NCI-H1436 treated with DMSO at 0.1 percent for 48 hours (cell line): ENCODE data around the gene DTWD2.
A peak's percentile ranks its signal among the peaks of the same experiment; 100 is the strongest.
"Not testable (repeated sequence)": the region's sequence is repeated elsewhere in the genome, so short reads cannot be mapped to it uniquely, and the experiment has no call there.

Experiments used
- DNase-seq: peaks from one replicate; lab custom pipeline; 2025; lab: John Stamatoyannopoulos, UW

Gene DTWD2, protein sequence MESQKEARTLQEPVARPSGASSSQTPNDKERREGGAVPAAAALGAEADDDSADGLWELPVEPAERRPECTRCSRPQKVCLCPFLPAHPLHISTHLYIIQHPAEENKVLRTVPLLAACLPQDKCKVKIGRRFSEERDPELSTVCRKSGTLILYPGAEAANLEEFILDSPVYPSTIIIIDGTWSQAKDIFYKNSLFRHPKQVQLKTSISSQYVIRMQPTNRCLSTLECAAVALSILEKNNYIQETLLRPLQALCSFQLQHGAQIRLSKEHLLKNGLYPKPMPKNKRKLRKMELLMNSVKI

DNA sequence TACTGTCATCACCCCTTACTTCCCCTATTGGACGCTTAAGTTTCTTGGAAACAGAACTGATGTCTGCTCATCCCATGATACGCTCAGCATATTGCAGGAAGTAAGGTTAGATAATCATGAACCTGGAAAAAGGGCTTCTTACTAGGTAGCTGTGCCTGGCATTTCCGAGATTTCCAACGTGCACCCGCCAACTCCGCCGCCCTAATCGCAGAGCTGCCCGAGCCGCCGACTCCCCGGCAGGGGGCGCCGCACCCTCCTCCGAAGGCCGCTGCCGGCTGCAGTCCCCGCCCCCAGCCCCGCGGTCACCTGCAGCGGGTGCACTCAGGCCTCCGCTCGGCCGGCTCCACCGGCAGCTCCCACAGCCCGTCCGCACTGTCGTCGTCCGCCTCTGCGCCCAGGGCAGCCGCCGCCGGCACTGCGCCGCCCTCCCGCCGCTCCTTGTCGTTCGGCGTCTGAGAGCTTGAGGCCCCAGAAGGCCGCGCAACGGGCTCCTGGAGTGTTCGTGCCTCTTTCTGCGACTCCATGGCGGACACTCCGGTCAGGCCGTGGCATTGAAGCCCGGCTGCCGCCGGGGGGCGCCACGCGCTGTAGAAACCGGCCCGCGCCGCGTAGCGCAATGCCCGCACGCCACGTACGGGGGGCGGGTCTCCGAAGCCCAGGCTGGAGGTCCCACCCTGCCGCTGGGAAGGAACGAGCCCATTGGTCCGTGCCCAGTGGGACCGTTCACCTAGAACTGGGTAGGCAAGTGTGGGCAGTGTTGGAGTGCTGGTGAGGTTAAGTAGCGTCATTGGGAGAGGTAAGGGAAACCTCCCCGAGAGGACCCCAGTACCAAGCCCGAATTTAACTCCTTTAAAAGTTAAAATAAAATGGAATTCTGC is at the start of gene DTWD2:
Gene DTWD2, minus strand, starts transcription at position 560 of the 878 bp plus-strand sequence. Its CDS starts 36 bp downstream, at position 524.
- DNase-seq: peak; percentile 67

DNA sequence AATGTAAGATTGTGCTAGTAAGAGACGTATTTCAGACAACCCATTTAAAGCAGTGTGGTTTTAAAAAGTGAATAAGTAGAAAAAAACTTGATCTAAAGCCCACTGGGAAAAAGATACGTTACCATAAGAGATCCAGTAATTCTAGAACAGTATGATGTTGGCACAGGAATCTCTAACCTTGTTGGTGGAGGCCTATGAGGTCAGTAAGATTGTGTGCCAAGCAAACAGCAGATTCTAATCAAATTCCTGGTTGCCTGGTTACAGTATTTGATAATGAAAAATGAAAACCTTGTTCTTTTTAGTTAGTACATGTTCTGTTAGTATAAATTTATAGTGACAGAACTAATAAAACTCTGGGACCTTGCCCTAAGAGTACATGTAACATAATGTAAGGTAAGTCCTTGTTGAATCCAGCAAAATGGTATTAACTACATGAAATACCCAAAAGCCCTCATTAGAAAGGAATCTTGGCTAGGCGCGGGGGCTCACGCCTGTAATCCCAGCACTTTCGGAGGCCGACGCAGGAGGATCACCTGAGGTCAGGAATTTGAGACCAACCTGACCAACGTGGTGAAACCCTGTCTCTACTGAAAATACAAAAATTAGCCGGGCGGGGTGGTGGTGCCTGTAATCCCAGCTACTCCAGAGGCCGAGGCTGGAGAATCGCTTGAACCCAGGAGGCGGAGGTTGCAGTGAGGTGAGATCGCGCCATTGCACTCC is 49.3 kb upstream of the DTWD2 start:
- no peak for DNase-seq

DNA sequence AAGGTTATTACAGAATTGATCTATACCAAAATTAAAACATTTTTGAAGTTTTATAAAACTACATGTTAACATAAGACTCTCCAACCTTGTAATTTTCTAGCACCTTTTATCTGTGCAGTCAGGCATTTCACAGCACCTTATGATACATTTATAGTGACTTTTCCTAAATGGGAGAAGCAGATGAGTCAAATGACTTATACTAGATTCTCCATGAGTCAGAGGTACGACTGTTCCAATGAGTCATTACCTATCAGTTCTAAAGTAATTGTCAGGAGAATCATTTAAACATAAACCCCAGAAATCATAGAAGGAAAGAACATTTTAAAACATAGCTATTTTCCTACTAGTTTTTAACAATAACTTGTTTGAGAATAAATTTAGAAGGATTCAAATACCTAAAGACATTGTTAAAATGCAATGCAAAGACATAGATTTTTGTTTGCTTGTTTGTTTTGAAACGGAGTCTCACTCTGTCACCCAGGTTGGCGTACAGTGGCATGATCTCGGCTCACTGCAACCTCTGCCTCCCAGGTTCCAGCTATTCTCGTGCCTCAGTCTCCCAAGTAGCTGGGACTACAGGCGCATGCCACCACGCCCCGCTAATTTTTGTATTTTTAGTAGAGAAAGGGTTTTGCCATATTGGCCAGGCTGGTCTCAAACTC is 47.9 kb upstream of the DTWD2 start:
- no peak for DNase-seq

DNA sequence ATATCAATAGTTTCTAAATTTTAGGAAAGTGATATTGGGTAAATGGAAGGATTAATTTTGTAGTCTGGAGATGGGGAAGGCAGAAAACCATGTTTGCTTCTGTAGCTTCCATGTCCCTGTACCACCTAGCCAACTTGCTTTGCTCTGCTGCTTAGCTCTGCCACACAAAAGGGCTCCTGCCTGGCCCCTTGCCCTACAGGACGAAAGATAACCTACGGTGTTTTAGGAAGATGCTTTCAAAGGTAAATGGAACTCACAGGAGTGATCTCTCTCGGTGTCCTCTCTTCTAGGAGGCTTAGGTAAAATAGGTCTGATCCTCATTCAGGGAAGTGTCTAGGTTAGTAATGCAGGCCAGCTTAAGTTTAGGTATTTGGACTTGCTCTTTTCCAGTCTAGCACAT is 44.8 kb upstream of the DTWD2 start:
- DNase-seq: no peak

DNA sequence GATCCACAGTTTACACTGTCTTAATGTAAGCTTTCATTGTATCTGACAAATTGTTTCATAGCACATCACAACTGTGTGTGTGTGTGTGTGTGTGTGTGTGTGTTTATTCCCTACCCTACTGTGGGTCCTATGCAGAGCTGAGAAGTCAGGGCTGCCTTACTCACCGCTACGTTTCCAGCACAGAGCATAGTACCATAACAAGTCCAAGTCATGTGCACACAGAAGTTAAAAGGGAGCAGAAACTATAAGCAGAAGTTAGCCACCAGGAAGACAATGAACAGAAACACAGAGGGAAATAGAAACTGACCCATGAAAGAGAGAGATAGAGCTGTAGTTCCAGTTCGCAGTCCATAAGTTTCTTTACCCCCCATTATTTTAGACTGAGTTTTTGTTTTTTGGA is 44.3 kb upstream of the DTWD2 start:
- no peak for DNase-seq

DNA sequence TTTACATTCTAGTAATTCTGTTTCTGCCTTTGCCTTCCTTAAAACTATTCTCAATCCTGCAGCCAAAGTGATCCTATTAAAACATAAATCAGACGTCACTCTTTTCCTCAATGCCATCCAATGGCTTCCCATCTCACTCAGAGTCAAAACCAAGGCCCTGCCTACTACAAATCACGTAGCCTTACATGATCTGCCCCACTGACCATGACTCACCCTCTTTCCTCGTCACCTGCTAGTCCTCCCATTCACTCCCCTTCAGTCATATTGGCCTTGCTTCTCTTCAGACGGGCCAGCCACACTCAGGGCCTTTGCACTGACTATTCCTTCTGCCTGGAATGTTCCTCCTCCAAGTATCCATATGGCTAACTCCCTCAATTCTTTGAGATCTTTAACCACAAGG is 43.6 kb upstream of the DTWD2 start:
- DNase-seq: no peak

DNA sequence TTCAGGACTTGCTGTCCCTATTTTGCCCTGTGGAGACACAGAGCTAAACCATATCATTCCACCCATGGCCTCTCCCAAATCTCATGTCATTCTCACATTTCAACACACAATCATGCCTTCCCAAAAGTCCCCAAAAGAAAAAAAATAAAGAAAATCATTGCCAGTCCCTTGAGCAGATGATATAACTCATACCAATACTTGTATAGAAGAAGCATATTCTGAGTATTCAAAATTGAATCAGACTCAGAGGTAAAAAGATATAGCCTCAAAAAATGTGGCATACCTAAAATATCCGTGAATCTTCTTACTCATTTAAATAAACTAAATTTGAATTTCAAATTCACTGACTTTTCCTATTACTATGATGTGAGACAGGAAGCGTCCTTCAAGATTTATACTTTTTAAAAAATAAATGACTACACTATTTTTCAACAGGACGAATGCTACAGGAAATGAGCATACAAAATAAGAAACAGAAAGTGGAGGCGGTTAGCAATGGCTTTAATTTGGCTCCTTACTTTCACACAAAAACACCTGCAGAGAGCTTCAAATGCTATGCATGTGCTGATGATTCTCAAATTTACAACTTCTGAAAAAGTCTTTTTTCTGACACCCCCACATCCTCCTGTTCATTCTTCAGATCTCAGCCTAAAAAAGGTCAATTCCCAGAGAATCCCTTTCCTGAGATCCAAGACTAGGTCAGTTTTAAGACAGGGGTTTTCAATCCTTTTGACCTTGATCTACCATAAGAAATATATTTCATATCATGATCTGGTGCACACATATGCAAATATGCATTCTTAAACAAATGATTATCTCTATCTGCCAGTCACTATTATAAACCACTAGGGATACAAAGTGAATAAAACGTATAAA is 42.9 kb upstream of the DTWD2 start:
- no peak for DNase-seq

DNA sequence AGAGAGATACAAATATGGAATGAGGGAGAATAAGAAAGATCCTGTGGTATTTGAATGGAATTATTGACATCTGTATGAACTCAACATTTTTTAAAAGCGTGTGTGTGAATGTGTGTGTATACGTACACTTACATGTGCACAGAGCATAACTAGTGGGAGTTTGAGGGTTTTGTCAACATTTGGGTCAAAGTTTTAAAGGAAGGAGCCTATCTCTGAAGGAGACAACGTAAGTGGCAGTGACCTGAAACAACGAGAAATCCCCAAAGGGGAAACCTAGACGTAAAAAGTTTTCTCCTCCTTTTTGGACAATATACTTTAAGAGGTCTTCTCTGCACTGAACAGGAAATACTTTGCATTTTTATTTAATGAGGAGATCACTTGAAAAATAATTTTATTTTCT is 40.2 kb upstream of the DTWD2 start:
- DNase-seq: no peak

DNA sequence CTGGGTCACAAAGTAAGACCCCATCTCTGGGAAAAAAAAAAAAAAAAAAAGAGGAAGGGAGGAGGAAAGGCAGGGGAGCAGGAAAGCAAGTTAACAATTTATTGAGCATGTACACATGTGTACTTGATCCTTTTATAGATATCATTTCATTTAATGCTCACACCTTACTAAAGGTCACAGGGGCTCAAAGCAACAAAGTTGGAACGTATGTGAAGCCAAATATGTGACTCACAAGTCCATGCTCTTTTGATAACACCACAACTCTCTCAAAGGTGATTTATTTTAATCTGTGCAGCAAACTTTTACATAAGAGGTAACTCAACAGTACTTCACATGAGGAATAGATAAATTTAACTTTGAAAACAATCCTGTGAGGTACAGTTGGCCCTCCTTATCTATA is 34.4 kb upstream of the DTWD2 start:
- no peak for DNase-seq

DNA sequence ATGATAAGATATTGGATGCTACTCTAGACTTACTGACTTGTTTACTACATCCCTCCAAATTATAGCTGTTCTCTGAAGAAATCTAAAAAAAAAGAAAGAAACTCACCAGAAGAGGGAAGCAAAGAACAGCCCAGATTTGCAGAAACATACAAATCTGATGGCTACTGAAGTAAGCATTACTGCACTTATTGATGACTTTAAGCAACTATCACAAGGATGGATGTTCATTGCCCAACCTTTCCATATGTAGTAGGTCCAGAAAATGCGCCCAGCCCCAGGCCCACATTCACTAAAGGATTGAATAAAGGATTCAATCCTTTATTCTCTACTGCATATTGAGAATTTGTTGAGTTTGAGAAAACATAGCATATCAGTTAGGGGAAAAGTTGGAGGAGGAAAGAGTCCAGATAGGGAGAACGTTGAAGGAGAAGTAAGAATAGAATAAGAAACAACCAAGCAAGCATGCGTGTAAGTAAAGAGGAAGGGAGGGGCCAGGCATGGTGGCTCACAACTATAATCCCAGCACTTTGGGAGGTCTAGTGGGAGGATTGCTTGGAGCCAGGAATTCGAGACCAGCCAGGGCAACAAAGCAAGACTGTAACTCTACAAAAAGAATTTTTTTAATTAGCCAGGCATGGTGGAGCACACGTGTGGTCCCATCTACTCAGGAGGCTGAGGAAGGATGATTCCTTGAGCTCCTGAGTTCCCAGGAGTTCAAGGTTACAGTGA is 33.8 kb upstream of the DTWD2 start:
- no peak for DNase-seq

DNA sequence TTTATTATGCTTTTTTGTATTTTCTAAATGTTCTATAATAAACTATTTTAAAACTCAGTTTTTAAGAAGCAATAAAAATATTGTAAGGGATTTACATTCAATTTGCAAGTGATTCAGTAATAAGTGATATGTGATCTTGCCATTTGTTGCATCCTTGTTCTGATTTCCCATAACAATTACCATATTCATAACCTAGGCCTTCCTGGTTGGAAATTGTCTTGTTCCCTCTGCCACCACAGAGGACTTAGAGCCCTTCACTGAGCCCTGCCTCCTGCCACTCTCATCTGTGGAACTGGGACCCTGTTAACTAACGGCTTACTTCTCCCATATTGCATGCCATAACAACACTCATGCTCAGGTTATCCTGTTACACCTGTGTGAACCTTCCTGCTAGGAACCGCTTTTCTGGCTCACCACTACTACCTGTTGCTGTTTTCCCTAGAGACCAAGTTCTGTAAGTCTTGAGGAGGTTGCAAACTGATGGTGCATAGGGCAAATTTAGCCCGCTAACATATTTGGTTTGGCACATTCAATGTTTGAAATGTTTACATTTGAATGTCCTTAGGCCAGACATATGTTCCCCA is 32.9 kb upstream of the DTWD2 start:
- no peak for DNase-seq

DNA sequence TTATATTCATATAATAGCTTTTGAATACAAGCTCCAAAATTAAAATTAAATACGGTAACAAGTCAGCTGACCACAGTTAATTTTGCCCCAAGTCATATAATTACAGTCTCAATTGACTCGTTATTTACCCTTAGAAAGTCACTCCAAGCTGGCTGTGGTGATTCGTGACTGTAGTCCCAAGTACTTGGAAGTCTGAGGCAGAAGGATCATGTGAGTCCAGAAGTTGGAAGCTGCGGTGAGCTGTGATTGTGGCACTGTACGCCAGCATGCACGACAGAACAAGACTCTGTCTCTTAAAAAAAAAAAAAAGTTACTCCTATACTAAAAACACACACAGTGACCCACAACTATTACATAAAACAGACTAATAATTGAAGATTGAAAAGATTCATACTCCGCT is 31.6 kb upstream of the DTWD2 start:
- no peak for DNase-seq

DNA sequence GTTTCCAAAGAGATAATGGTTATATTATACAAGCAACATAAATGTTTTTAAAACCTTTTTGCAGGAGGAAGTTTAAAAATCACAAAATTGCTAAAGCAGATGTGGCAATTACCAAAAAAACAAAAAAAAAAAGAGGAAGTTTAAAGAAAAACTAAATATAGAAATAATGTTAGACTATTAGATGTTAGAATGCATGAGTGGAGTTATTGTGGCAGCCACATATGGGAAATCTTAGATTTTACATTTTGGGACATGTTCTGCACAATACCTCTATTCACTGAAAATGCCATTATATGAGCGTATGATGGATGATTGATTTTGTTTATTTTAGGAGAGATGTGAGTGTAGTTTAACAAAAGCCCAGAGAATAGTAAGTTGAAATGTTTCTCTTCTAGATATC is 31.2 kb upstream of the DTWD2 start:
- no peak for DNase-seq

DNA sequence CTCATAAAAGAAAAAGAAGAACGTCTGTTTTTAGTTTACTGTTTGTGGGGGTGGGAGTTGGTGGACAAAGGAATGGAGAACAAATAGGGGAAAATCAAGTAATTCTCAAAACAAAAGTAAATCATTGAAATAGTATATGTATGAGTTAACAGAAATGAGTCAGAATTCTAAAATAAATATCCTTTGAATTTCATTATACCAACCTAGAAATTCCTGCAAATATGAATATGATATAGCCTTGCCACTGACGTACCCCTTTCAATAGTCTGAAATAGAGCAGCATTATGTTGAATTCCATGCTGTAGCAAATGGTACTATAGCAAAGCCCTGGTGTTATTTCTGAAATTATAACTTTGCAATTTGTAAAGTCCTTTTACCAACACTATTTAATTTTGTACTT is 29.6 kb upstream of the DTWD2 start:
- no peak for DNase-seq

DNA sequence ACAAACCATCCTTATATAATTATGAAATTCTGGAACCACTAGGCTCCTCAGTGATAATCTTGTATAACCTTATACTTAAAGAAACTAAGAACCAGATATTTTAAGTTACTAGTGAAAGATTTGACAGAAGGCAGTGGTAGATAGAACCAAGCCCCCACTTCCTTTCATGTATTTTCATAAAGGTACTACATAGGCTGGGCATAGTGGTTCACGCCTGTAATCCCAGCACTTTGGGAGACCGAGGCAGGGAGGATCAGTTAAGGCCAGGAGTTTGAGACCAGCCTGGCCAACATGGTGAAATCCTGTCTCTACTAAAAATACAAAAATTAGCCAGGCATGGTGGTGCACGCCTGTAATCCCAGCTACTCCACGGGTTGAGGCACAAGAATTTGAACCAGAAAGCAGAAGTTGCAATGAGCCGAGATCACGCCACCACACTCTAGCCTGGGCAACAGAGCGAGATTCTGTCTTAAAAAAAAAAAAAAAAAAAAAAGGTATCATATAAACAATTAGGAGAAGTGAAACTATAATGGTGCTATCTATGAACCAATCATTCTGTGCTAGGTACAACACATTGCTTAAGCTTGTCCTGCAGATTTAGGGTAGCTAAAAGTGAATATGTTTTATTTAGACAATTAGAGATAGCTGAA is 27.9 kb upstream of the DTWD2 start:
- no peak for DNase-seq

DNA sequence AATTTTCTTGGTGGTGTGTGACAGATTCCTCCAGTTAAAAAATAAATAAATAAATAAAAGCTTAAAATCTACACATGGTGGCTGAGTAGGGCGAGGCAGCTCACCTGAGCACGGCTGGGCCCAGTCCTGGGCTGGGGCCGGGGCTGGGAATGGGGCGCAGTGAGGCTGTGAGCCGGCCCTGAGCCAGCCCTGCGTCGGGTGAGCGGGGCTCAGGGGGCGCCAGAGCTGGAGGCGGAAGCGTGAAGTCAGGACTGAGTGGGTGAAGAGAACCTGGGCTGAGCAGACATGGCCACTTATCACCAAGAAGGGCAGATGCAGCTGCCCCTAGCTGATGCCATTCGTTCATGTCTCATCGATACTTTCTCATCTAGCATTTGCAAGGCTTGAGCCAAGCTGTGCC is 22.8 kb upstream of the DTWD2 start:
- no peak for DNase-seq

DNA sequence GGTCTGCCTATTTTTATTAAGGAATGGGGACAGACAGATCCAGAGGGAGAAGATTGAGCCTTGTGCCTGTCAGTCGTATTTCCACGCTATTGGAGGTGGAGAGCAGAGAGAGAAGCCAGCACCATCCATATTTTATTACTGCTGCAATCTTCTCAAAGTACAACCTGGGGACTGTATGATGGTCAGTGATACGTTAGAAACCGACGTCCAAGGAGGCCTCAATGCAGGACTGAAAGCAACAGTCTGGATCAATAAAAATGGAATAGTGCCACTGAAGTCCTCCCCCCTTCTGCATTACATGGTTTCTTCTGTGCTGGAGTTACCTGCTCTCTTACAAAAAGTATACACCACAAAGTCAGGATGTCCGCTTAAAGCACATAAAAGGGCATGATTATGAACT is 21.9 kb upstream of the DTWD2 start:
- no peak for DNase-seq

DNA sequence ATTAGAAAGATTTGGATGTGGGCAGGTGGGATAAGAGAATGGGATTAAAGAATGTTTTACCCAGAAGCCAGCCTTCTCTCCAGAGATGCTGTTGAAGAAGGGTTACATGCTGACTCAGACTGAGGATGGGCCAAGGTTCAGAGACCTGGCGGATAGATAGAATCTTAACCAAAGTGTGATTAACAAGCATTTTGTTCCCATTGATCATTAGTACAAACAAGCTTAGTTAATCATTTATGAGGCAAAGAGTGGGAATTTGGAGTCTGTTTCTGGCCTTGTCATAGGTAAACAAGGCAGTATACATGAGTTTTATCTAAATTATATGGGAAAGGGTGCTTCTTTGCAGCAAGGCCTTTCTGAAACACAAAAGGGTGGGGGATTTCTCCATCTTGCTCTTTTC is 20.8 kb upstream of the DTWD2 start:
- no peak for DNase-seq

DNA sequence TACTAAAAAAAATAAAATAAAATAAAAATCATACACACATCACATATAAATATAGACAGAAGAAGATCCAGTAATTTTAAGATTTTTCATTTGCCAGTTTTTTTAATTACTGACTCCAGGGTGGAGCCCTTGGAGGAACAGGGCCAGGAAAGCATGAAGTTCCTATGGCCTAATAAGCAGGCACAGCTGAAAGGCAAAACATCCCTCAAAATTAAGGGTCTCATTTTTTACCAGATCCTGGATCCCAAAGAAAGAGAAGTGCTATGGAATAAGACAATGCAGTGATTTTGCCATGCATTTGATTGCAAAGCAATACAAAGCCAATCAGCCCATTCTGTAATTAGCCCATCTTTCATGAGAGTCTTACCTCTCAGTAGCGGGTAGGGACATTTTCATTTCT is 11.3 kb upstream of the DTWD2 start:
- no peak for DNase-seq

DNA sequence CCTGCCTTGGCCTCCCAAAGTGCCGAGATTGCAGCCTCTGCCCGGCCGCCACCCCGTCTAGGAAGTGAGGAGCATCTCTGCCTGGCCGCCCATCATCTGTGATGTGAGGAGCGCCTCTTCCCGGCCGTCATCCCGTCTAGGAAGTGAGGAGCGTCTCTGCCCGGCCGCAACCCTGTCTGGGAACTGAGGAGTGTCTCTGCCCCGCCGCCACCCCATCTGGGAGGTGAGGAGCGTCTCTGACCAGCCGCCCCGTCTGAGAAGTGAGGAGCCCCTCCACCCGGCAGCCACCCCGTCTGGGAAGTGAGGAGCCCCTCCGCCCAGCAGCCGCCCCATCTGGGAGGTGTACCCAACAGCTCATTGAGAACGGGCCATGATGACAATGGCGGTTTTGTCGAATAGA is 10.5 kb upstream of the DTWD2 start:
- DNase-seq: not testable (repeated sequence)
